ENCODE measurements around the gene PTPRC.

DNA sequence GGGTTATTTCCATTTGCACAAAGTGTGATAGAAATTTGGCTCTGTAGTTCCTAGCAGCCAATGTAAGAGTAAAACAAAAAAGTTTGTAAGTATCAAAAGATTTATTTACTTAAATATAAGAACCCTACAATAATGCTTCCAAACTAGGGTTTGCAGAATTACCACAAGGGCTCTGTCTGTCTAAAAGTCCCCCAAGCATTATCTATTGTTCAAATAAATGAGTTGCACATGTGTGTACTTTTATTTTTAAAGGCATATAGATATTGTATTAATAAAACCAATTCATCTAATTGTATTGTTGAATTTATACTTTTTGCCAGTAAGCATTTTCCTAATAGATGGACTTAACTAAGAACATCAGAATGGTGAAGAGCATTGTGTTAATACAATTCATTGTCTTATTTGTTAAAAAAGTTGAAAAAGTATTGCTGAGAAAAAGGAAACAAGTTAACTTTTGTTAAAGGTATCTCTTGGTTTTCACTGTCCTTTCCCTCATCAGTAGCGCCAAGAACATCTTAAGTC lies 863 bp upstream of the PTPRC start:
- TF ChIP-seq POLR2A (IDR thresholded peaks at IDR 0.05; ENCODE audit: low read depth, low read length) (no peak), POLR2AphosphoS5 (IDR thresholded peaks at IDR 0.05; ENCODE audit: low read depth, low read length) (no peak)

Data from GM12892 (cell line).